GM23338 (cell line): ENCODE measurements around the gene ZNF578. TPM values are rescaled to one million over a fixed set of nuclear protein-coding genes. Genes with fewer than 3 reads are reported as not detected.

Experiments
- ATAC-seq: fragments of 200-7000 bp; cut with Tn5 transposase; 3 replicates; pipeline ENCODE4 v1.9.1; 2020
- DNase-seq: peaks from one replicate; pipeline ENCODE4 v3.0.0-alpha.2; 2015; ENCODE audit warnings: low spot score
- H2AFZ ChIP-seq: fragments of 200-600 bp; sonication (generic); 2 replicates; pipeline ENCODE4 v1.8.0; 2016; ENCODE audit warnings: antibody characterized with exemption, mild to moderate bottlenecking, moderate library complexity
- H3F3A ChIP-seq: fragments of 200-600 bp; sonication (generic); replicated peaks from 2 replicates; pipeline ENCODE4 v1.8.0; 2017; ENCODE audit warnings: antibody characterized with exemption, mixed run types, low read depth
- H3K27ac ChIP-seq: fragments of 200-600 bp; sonication (generic); 2 replicates; pipeline ENCODE4 v1.6.1; 2016; ENCODE audit warnings: low read depth
- H3K27me3 ChIP-seq: fragments of 200-600 bp; sonication (generic); 2 replicates; pipeline ENCODE4 v1.8.0; 2016; ENCODE audit warnings: mild to moderate bottlenecking, mixed run types, moderate library complexity; ENCODE audit not compliant: insufficient read depth
- H3K36me3 ChIP-seq: fragments of 200-600 bp; sonication (generic); 2 replicates; pipeline ENCODE4 v1.8.0; 2016; ENCODE audit warnings: mild to moderate bottlenecking; ENCODE audit not compliant: insufficient read depth
- H3K4me1 ChIP-seq: fragments of 200-600 bp; sonication (generic); 2 replicates; pipeline ENCODE4 v1.8.0; 2016; ENCODE audit warnings: mild to moderate bottlenecking, moderate library complexity; ENCODE audit not compliant: insufficient read depth
- H3K4me2 ChIP-seq: fragments of 200-600 bp; sonication (generic); 2 replicates; pipeline ENCODE4 v1.7.1; 2017; ENCODE audit warnings: mixed run types
- H3K4me3 ChIP-seq: fragments of 200-600 bp; sonication (generic); 2 replicates; pipeline ENCODE4 v1.6.1; 2016; ENCODE audit warnings: mixed run types
- H3K79me2 ChIP-seq: fragments of 200-600 bp; sonication (generic); replicated peaks from 2 replicates; pipeline ENCODE4 v1.8.0; 2017; ENCODE audit warnings: mild to moderate bottlenecking; ENCODE audit not compliant: insufficient read depth
- H3K9me2 ChIP-seq: fragments of 200-600 bp; sonication (generic); 2 replicates; pipeline ENCODE4 v1.8.0; 2017; ENCODE audit not compliant: insufficient read depth
- H4K20me1 ChIP-seq: fragments of 200-600 bp; sonication (generic); replicated peaks from 2 replicates; pipeline ENCODE4 v1.8.0; 2017; ENCODE audit warnings: mild to moderate bottlenecking; ENCODE audit not compliant: insufficient read depth
- H3K27ac Mint-ChIP-seq: 2 replicates; pipeline ENCODE4 v1.8.0; 2020; ENCODE audit warnings: inconsistent platforms, mild to moderate bottlenecking, moderate library complexity, mixed read lengths
- H3K27me3 Mint-ChIP-seq: 3 replicates; pipeline ENCODE4 v1.8.0; 2022; ENCODE audit warnings: low read depth, mild to moderate bottlenecking, moderate library complexity, mixed read lengths, inconsistent platforms; ENCODE audit not compliant: insufficient read depth, poor library complexity
- H3K36me3 Mint-ChIP-seq: 3 replicates; pipeline ENCODE4 v1.8.0; 2021; ENCODE audit warnings: low read depth, mild to moderate bottlenecking, inconsistent platforms, moderate library complexity, mixed read lengths
- H3K4me1 Mint-ChIP-seq: 3 replicates; pipeline ENCODE4 v1.8.0; 2020; ENCODE audit warnings: mild to moderate bottlenecking, inconsistent platforms, mixed read lengths
- H3K4me3 Mint-ChIP-seq: 3 replicates; pipeline ENCODE4 v1.8.0; 2021; ENCODE audit warnings: moderate library complexity, mild to moderate bottlenecking, inconsistent platforms, mixed read lengths
- H3K9me3 Mint-ChIP-seq: 3 replicates; pipeline ENCODE4 v1.8.0; 2020; ENCODE audit warnings: moderate library complexity, mild to moderate bottlenecking, inconsistent platforms, mixed read lengths
- EZH2phosphoT487 ChIP-seq: fragments of 200-600 bp; sonication (generic); IDR thresholded peaks from one replicate; pipeline ENCODE4 v1.8.1; 2018; ENCODE audit warnings: antibody characterized with exemption; ENCODE audit not compliant: unreplicated experiment
- STAT1 ChIP-seq: IDR thresholded peaks from one replicate; pipeline ENCODE4 v1.6.1; 2016; ENCODE audit warnings: antibody characterized with exemption; ENCODE audit not compliant: unreplicated experiment
- ZNF114 ChIP-seq: fragments of 250-450 bp; sonication (Bioruptor Pico); IDR thresholded peaks from 2 replicates; pipeline ENCODE4 v1.5.0; 2020; ENCODE audit warnings: mild to moderate bottlenecking, moderate library complexity
- polyA plus RNA-seq: library from polyadenylated mRNA; unstranded; fragments of >200 nt; fragmentation: Nextera tagmentation; extraction: Ambion mirVana; gene quantifications from 2 replicates; pipeline ENCODE4 v1.2.1, GENCODE V29; 2016
- total RNA-seq: library from RNA; depleted of rRNA; stranded (reverse); fragments of >200 nt; shearing (Covaris generic); gene quantifications from 2 replicates; pipeline ENCODE4 v1.2.3, GENCODE V29; 2014
- TF ChIP-seq, protein P1 (sequence below), 2 experiments: fragments of 200-600 bp in 1 of 2; sonication (generic) in 1 of 2; conservative IDR thresholded peaks; 2 replicates each; pipeline versions ENCODE4 v1.5.1 to v1.6.1; 2016 to 2017; ENCODE audit warnings: antibody characterized with exemption in 2 of 2, low read depth in 2 of 2, mild to moderate bottlenecking in 2 of 2, moderate library complexity in 1 of 2
- TF ChIP-seq, protein P2 (sequence below): fragments of 250-450 bp; sonication (Bioruptor Pico); IDR thresholded peaks from 2 replicates; pipeline ENCODE4 v1.5.0; 2020; ENCODE audit warnings: mild to moderate bottlenecking, moderate library complexity
- TF ChIP-seq, protein P3 (sequence below): IDR thresholded peaks from one replicate; pipeline ENCODE4 v1.6.1; 2018; ENCODE audit warnings: antibody characterized with exemption; ENCODE audit not compliant: unreplicated experiment

The ZNF578 gene
- total and polyA plus RNA-seq, 2 experiments from 2014 or later: 4.1 to 23.9 TPM

DNA sequence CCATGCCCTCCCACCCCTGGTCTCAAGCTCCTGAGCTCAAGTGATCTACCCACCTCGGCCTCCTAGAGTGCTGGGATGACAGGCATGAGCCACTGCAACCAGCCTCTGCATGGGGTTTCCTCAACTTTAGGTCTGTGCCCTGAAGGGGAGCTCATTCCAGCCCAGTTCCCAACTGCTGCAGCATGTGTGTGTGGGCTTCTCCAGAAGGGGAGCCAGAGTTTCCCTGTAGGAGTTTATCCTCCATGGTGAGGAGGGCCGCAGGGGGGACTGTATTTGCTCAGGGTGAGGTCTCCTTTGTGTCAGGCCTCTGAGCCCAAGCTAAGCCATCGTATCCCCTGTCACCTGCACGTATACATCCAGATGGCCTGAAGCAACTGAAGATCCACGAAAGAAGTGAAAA is 62.8 kb downstream of the ZNF578 start:
- H3F3A ChIP-seq: 0 out of 2 replicates have a peak, but pooled peaks cover 3% of the 10 kb centered on the region
- no peak overlapping the region for H3K4me3 ChIP-seq
- H3K36me3 ChIP-seq: 0 out of 2 replicates have a peak, but pooled peaks cover 5% of the 10 kb centered on the region
- Mint-ChIP-seq H3K27ac (no peak overlapping the region), H3K4me1 (peaks cover 39% of the 10 kb centered on the region), H3K27me3 (peaks cover 4% of the 10 kb centered on the region), H3K9me3 (no peaks in the 10 kb centered on the region; the same call in 1 of the 3 replicates), H3K4me3 (no peak overlapping the region), H3K36me3 (peaks cover 13% of the 10 kb centered on the region; the same call in 2 of the 3 replicates)
- H3K27ac ChIP-seq: no peak overlapping the region
- H4K20me1 ChIP-seq: peaks cover 5% of the 10 kb centered on the region; the same call in 1 of the 2 replicates
- no peaks in the 10 kb centered on the region for H3K27me3 ChIP-seq
- H3K4me1 ChIP-seq: peaks cover 32% of the 10 kb centered on the region
- peak; percentile 36 for DNase-seq
- no peak overlapping the region for H2AFZ ChIP-seq
- no peak overlapping the region for H3K4me2 ChIP-seq
- no peaks in the 10 kb centered on the region for H3K9me2 ChIP-seq
- peak; percentile 56 for ATAC-seq
- H3K79me2 ChIP-seq: no peaks in the 10 kb centered on the region
- TF ChIP-seq EZH2phosphoT487: no peak
- TF ChIP-seq, protein P1, sequence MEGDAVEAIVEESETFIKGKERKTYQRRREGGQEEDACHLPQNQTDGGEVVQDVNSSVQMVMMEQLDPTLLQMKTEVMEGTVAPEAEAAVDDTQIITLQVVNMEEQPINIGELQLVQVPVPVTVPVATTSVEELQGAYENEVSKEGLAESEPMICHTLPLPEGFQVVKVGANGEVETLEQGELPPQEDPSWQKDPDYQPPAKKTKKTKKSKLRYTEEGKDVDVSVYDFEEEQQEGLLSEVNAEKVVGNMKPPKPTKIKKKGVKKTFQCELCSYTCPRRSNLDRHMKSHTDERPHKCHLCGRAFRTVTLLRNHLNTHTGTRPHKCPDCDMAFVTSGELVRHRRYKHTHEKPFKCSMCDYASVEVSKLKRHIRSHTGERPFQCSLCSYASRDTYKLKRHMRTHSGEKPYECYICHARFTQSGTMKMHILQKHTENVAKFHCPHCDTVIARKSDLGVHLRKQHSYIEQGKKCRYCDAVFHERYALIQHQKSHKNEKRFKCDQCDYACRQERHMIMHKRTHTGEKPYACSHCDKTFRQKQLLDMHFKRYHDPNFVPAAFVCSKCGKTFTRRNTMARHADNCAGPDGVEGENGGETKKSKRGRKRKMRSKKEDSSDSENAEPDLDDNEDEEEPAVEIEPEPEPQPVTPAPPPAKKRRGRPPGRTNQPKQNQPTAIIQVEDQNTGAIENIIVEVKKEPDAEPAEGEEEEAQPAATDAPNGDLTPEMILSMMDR (conservative IDR thresholded peaks at IDR 0.05; ENCODE audit: low read depth in 2 of 2): peak; percentile 14 to 18; a peak in 1 of 4 replicates

DNA sequence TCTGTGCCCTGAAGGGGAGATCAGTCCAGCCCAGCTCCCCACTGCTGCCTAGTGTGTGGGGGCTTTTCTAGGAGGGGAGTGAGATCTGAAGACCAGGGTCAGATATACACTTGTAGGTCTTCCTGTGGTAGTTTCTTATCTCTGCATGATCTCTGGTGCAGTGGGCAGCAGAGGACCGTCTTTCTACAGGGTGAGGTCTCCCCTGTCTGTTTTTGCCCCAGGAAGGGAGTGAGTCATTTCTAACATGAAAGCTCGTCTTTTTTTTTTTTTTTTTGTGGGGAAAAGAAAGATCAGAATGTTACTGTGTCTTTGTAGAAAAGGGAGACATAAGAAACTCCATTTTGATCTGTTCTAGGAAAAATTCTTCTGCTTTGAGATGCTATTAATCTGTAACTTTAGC is 65.3 kb downstream of the ZNF578 start:
- no peaks in the 10 kb centered on the region for H3K9me2 ChIP-seq
- peak overlapping the region; percentile 43; the same call in 1 of the 2 replicates for H3K4me2 ChIP-seq
- H4K20me1 ChIP-seq: peaks cover 5% of the 10 kb centered on the region; the same call in 1 of the 2 replicates
- no peaks in the 10 kb centered on the region for H3K36me3 ChIP-seq
- H3K36me3 Mint-ChIP-seq: no peaks in the 10 kb centered on the region; the same call in 2 of the 3 replicates
- peaks cover 44% of the 10 kb centered on the region for H3K4me1 Mint-ChIP-seq
- H3K27ac Mint-ChIP-seq: no peak overlapping the region; the same call in 1 of the 2 replicates
- no peak for ATAC-seq
- 0 out of 2 replicates have a peak, but pooled peaks cover 3% of the 10 kb centered on the region for H3F3A ChIP-seq
- peaks cover 9% of the 10 kb centered on the region for H3K27me3 Mint-ChIP-seq
- H3K27ac ChIP-seq: no peak overlapping the region
- peaks cover 42% of the 10 kb centered on the region for H3K4me1 ChIP-seq
- H3K27me3 ChIP-seq: no peaks in the 10 kb centered on the region
- no peak overlapping the region; the same call in 2 of the 3 replicates for H3K4me3 Mint-ChIP-seq
- H3K79me2 ChIP-seq: no peaks in the 10 kb centered on the region
- H3K4me3 ChIP-seq: no peak overlapping the region
- no peak overlapping the region for H2AFZ ChIP-seq
- DNase-seq: no peak
- H3K9me3 Mint-ChIP-seq: no peaks in the 10 kb centered on the region; the same call in 2 of the 3 replicates
- TF ChIP-seq, protein P2, sequence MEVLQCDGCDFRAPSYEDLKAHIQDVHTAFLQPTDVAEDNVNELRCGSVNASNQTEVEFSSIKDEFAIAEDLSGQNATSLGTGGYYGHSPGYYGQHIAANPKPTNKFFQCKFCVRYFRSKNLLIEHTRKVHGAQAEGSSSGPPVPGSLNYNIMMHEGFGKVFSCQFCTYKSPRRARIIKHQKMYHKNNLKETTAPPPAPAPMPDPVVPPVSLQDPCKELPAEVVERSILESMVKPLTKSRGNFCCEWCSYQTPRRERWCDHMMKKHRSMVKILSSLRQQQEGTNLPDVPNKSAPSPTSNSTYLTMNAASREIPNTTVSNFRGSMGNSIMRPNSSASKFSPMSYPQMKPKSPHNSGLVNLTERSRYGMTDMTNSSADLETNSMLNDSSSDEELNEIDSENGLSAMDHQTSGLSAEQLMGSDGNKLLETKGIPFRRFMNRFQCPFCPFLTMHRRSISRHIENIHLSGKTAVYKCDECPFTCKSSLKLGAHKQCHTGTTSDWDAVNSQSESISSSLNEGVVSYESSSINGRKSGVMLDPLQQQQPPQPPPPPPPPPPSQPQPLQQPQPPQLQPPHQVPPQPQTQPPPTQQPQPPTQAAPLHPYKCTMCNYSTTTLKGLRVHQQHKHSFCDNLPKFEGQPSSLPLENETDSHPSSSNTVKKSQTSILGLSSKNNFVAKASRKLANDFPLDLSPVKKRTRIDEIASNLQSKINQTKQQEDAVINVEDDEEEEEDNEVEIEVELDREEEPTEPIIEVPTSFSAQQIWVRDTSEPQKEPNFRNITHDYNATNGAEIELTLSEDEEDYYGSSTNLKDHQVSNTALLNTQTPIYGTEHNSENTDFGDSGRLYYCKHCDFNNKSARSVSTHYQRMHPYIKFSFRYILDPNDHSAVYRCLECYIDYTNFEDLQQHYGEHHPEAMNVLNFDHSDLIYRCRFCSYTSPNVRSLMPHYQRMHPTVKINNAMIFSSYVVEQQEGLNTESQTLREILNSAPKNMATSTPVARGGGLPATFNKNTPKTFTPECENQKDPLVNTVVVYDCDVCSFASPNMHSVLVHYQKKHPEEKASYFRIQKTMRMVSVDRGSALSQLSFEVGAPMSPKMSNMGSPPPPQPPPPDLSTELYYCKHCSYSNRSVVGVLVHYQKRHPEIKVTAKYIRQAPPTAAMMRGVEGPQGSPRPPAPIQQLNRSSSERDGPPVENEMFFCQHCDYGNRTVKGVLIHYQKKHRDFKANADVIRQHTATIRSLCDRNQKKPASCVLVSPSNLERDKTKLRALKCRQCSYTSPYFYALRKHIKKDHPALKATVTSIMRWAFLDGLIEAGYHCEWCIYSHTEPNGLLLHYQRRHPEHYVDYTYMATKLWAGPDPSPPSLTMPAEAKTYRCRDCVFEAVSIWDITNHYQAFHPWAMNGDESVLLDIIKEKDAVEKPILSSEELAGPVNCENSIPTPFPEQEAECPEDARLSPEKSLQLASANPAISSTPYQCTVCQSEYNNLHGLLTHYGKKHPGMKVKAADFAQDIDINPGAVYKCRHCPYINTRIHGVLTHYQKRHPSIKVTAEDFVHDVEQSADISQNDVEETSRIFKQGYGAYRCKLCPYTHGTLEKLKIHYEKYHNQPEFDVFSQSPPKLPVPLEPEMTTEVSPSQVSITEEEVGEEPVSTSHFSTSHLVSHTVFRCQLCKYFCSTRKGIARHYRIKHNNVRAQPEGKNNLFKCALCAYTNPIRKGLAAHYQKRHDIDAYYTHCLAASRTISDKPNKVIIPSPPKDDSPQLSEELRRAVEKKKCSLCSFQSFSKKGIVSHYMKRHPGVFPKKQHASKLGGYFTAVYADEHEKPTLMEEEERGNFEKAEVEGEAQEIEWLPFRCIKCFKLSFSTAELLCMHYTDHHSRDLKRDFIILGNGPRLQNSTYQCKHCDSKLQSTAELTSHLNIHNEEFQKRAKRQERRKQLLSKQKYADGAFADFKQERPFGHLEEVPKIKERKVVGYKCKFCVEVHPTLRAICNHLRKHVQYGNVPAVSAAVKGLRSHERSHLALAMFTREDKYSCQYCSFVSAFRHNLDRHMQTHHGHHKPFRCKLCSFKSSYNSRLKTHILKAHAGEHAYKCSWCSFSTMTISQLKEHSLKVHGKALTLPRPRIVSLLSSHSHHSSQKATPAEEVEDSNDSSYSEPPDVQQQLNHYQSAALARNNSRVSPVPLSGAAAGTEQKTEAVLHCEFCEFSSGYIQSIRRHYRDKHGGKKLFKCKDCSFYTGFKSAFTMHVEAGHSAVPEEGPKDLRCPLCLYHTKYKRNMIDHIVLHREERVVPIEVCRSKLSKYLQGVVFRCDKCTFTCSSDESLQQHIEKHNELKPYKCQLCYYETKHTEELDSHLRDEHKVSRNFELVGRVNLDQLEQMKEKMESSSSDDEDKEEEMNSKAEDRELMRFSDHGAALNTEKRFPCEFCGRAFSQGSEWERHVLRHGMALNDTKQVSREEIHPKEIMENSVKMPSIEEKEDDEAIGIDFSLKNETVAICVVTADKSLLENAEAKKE (CRISPR knock-in tag): no peak
- TF ChIP-seq ZNF114 (CRISPR knock-in tag) (no peak), STAT1 (no peak)
- TF ChIP-seq, protein P3, sequence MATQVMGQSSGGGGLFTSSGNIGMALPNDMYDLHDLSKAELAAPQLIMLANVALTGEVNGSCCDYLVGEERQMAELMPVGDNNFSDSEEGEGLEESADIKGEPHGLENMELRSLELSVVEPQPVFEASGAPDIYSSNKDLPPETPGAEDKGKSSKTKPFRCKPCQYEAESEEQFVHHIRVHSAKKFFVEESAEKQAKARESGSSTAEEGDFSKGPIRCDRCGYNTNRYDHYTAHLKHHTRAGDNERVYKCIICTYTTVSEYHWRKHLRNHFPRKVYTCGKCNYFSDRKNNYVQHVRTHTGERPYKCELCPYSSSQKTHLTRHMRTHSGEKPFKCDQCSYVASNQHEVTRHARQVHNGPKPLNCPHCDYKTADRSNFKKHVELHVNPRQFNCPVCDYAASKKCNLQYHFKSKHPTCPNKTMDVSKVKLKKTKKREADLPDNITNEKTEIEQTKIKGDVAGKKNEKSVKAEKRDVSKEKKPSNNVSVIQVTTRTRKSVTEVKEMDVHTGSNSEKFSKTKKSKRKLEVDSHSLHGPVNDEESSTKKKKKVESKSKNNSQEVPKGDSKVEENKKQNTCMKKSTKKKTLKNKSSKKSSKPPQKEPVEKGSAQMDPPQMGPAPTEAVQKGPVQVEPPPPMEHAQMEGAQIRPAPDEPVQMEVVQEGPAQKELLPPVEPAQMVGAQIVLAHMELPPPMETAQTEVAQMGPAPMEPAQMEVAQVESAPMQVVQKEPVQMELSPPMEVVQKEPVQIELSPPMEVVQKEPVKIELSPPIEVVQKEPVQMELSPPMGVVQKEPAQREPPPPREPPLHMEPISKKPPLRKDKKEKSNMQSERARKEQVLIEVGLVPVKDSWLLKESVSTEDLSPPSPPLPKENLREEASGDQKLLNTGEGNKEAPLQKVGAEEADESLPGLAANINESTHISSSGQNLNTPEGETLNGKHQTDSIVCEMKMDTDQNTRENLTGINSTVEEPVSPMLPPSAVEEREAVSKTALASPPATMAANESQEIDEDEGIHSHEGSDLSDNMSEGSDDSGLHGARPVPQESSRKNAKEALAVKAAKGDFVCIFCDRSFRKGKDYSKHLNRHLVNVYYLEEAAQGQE: no peak
- TF ChIP-seq, protein P1 (conservative IDR thresholded peaks at IDR 0.05; ENCODE audit: low read depth in 2 of 2): no peak
